Measurements from ENCODE around the gene MAGEA6.

The MAGEA6 gene

GRCh38 chrX:152733261-152733975 is 36.1 kb downstream of the MAGEA6 start, which contains the start of the genes CSAG1 and MAGEA12:
Gene CSAG1 (minus strand): TSS chrX:152733721. CDS start chrX:152732460, 1,261 bp downstream.
Gene MAGEA12 (plus strand): TSS chrX:152733757. CDS start chrX:152736162, 2,405 bp downstream.
- DNase-seq: peak; percentile 67

- DNase-seq: no peak
These were observed 44.1 kb downstream of the MAGEA6 start for GRCh38 chrX:152725409-152725808.
